HEK293 (cell line): Measurements from ENCODE around the gene SP6.

Experiments
- CTCF ChIA-PET: fragments of 350-600 bp; formaldehyde crosslinking; extraction: SDS; loops from one replicate; lab custom pipeline; 2021; ENCODE audit warnings: antibody characterized with exemption; lab: Yijun Ruan, JAX
- POLR2A ChIA-PET: fragments of 300-600 bp; formaldehyde crosslinking; extraction: SDS; loops from one replicate; lab custom pipeline; 2020; ENCODE audit warnings: antibody characterized with exemption, inconsistent platforms; lab: Yijun Ruan, JAX
- H3K27ac ChIP-seq: fragments of 200-500 bp; sonication (Bioruptor generic); 2 replicates; pipeline ENCODE4 v1.5.1; 2014; ENCODE audit warnings: low read depth, low read length, control low read depth, inconsistent platforms; ENCODE audit errors: extremely low read depth
- H3K36me3 ChIP-seq, 2 experiments: fragments of 200-500 bp in 1 of 2; sonication (Bioruptor generic) in 1 of 2; 1 replicate in 1 of 2; 2 replicates in 1 of 2; pipeline ENCODE4 v1.5.1; 2014 to 2017; ENCODE audit warnings: inconsistent platforms in 2 of 2, low read length in 2 of 2; ENCODE audit not compliant: control insufficient read depth in 2 of 2, insufficient read depth in 1 of 2
- H3K4me1 ChIP-seq: fragments of 200-500 bp; sonication (Bioruptor generic); 2 replicates; pipeline ENCODE4 v1.5.1; 2014; ENCODE audit warnings: mild to moderate bottlenecking, low read length, inconsistent platforms; ENCODE audit not compliant: control insufficient read depth, insufficient read depth
- H3K4me3 ChIP-seq: 2 replicates; pipeline ENCODE4 v1.5.1; 2011; ENCODE audit warnings: low read depth, mild to moderate bottlenecking, control low read depth, low read length, moderate library complexity
- H3K9me3 ChIP-seq: fragments of 200-500 bp; sonication (Bioruptor generic); 2 replicates; pipeline ENCODE4 v1.5.1; 2014; ENCODE audit warnings: low read depth, low read length, inconsistent platforms; ENCODE audit not compliant: control insufficient read depth, insufficient read depth
- EGR2 ChIP-seq: fragments of 450-650 bp; formaldehyde crosslinking; IDR thresholded peaks from 2 replicates; pipeline ENCODE4 v1.5.1; 2016; ENCODE audit warnings: low read depth, missing biosample characterization, missing genetic modification characterization
- GFI1B ChIP-seq: fragments of 450-650 bp; formaldehyde crosslinking; IDR thresholded peaks from 2 replicates; pipeline ENCODE4 v1.5.1; 2016; ENCODE audit warnings: missing biosample characterization, missing genetic modification characterization
- GLIS2 ChIP-seq: fragments of 450-650 bp; formaldehyde crosslinking; IDR thresholded peaks from 2 replicates; pipeline ENCODE4 v1.5.1; 2016; ENCODE audit warnings: missing biosample characterization, missing genetic modification characterization
- KLF1 ChIP-seq: fragments of 450-650 bp; formaldehyde crosslinking; IDR thresholded peaks from 2 replicates; pipeline ENCODE4 v1.5.1; 2016; ENCODE audit warnings: missing biosample characterization, missing genetic modification characterization
- KLF10 ChIP-seq: fragments of 450-650 bp; IDR thresholded peaks from 2 replicates; pipeline ENCODE4 v1.5.1; 2018; ENCODE audit warnings: missing biosample characterization, mild to moderate bottlenecking, missing genetic modification characterization
- KLF16 ChIP-seq: fragments of 450-650 bp; formaldehyde crosslinking; IDR thresholded peaks from 2 replicates; pipeline ENCODE4 v1.5.1; 2017; ENCODE audit warnings: missing biosample characterization, missing genetic modification characterization
- SP2 ChIP-seq: fragments of 450-650 bp; formaldehyde crosslinking; IDR thresholded peaks from 2 replicates; pipeline ENCODE4 v1.5.1; 2016; ENCODE audit warnings: missing biosample characterization, missing genetic modification characterization
- ZFHX2 ChIP-seq: fragments of 450-650 bp; formaldehyde crosslinking; conservative IDR thresholded peaks from 2 replicates; pipeline ENCODE4 v1.5.1; 2016; ENCODE audit warnings: missing biosample characterization, missing genetic modification characterization
- ZFP69B ChIP-seq: fragments of 450-650 bp; formaldehyde crosslinking; IDR thresholded peaks from 2 replicates; pipeline ENCODE4 v1.5.1; 2016; ENCODE audit warnings: missing biosample characterization, missing genetic modification characterization
- ZIC2 ChIP-seq: fragments of 450-650 bp; formaldehyde crosslinking; IDR thresholded peaks from 2 replicates; pipeline ENCODE4 v1.5.1; 2016; ENCODE audit warnings: missing biosample characterization, missing genetic modification characterization
- ZNF121 ChIP-seq: fragments of 450-650 bp; formaldehyde crosslinking; IDR thresholded peaks from 2 replicates; pipeline ENCODE4 v1.5.1; 2016; ENCODE audit warnings: missing biosample characterization, missing genetic modification characterization
- ZNF274 ChIP-seq, 2 experiments: fragments of 200-500 bp in 1 of 2; fragments of 450-650 bp in 1 of 2; sonication (Bioruptor generic) in 1 of 2; formaldehyde crosslinking in 1 of 2; IDR thresholded peaks; 2 replicates each; pipeline versions ENCODE4 v1.5.1 to v1.6.1; 2014 to 2016; ENCODE audit warnings: borderline replicate concordance in 1 of 2, inconsistent platforms in 1 of 2, low read length in 1 of 2, missing biosample characterization in 1 of 2, missing genetic modification characterization in 1 of 2
- ZNF324 ChIP-seq: fragments of 450-650 bp; formaldehyde crosslinking; IDR thresholded peaks from 2 replicates; pipeline ENCODE4 v1.5.1; 2016; ENCODE audit warnings: missing biosample characterization, missing genetic modification characterization
- ZNF354C ChIP-seq: fragments of 450-650 bp; formaldehyde crosslinking; IDR thresholded peaks from 2 replicates; pipeline ENCODE4 v1.5.1; 2016; ENCODE audit warnings: missing biosample characterization, missing genetic modification characterization, low read depth, borderline replicate concordance
- ZNF391 ChIP-seq: fragments of 450-650 bp; formaldehyde crosslinking; IDR thresholded peaks from 2 replicates; pipeline ENCODE4 v1.5.1; 2016; ENCODE audit warnings: low read depth, missing biosample characterization, missing genetic modification characterization, borderline replicate concordance
- ZNF48 ChIP-seq: fragments of 450-650 bp; formaldehyde crosslinking; IDR thresholded peaks from 2 replicates; pipeline ENCODE4 v1.5.1; 2016; ENCODE audit warnings: missing biosample characterization, missing genetic modification characterization
- ZNF548 ChIP-seq: fragments of 450-650 bp; formaldehyde crosslinking; IDR thresholded peaks from 2 replicates; pipeline ENCODE4 v1.5.1; 2016; ENCODE audit warnings: missing biosample characterization, missing genetic modification characterization
- ZNF747 ChIP-seq: fragments of 450-650 bp; formaldehyde crosslinking; IDR thresholded peaks from 2 replicates; pipeline ENCODE4 v1.5.1; 2016; ENCODE audit warnings: missing biosample characterization, missing genetic modification characterization
- ZNF791 ChIP-seq: fragments of 450-650 bp; formaldehyde crosslinking; IDR thresholded peaks from 2 replicates; pipeline ENCODE4 v1.5.1; 2016; ENCODE audit warnings: missing biosample characterization, missing genetic modification characterization
- ZXDB ChIP-seq: fragments of 450-650 bp; formaldehyde crosslinking; IDR thresholded peaks from 2 replicates; pipeline ENCODE4 v1.5.1; 2016; ENCODE audit warnings: missing biosample characterization, missing genetic modification characterization
- TF ChIP-seq, protein P1 (sequence below): fragments of 450-650 bp; formaldehyde crosslinking; IDR thresholded peaks from 2 replicates; pipeline ENCODE4 v1.5.1; 2016; ENCODE audit warnings: missing biosample characterization, missing genetic modification characterization
- TF ChIP-seq, protein P2 (sequence below): fragments of 450-650 bp; formaldehyde crosslinking; IDR thresholded peaks from 2 replicates; pipeline ENCODE4 v1.5.1; 2016; ENCODE audit warnings: missing biosample characterization, missing genetic modification characterization

Gene SP6

GRCh38 chr17:47821424-47822391 lies 29.3 kb downstream of the SP6 start, which contains the start of gene OSBPL7 (continued):
- TF ChIP-seq ZNF274 (IDR thresholded peaks at IDR 0.05; ENCODE audit: low read length) (no peak), ZNF274 (tag by site-specific recombination; IDR thresholded peaks at IDR 0.05; ENCODE audit: borderline replicate concordance) (no peak), ZNF121 (no peak), KLF10 (no peak), GLIS2 (tag by site-specific recombination) (peak; percentile 60), SP2 (peak; percentile 89), GFI1B (tag by site-specific recombination) (no peak), ZNF747 (tag by site-specific recombination) (no peak)

GRCh38 chr17:47821031-47821423 lies 29.9 kb downstream of the SP6 start:
- H3K9me3 ChIP-seq, result no peaks in the 10 kb centered on the region
- H3K4me1 ChIP-seq, result peaks cover 3% of the 10 kb centered on the region
- no peak for TF ChIP-seq ZNF791 (tag by site-specific recombination)
- no peak for TF ChIP-seq ZNF354C
- no peak for TF ChIP-seq ZNF391
- H3K36me3 ChIP-seq, result peaks cover 10 to 62% of the 10 kb centered on the region in 2 experiments; a peak in 2 of 3 replicates
- POLR2A ChIA-PET, result interaction anchor here (0.5 to 2.6 kb wide), 8 partner anchors 10 to 127 kb away, joined by 3 to 50 read pairs (median 6); partner anchors contain the start of genes LRRC46, MRPL10, SCRN2 and SP2
- H3K4me3 ChIP-seq, result peak overlapping the region; percentile 52
- peak overlapping the region; percentile 42; the same call in 1 of the 2 replicates for H3K27ac ChIP-seq
- CTCF ChIA-PET, result interaction anchor here (0.5 to 2.8 kb wide), 5 partner anchors 19 to 320 kb away, joined by 3 to 10 read pairs (median 6); no protein-coding TSS in a partner anchor

- CTCF ChIA-PET, result interaction anchor here (0.5 to 2.8 kb wide), 2 partner anchors 69 to 320 kb away, joined by 3 to 10 read pairs; no protein-coding TSS in a partner anchor
- POLR2A ChIA-PET, result interaction anchor here (1.8 kb wide), 1 partner anchor 11 kb away, joined by 10 read pairs; the partner anchor contains the start of genes LRRC46 and MRPL10
- H3K36me3 ChIP-seq, result peaks cover 3 to 63% of the 10 kb centered on the region in 2 experiments; a peak in 2 of 3 replicates
Measured at GRCh38 chr17:47820033-47820789, 30.8 kb downstream of the SP6 start.

More at GRCh38 chr17:47820033-47820789, 30.8 kb downstream of the SP6 start:
- H3K9me3 ChIP-seq, result no peaks in the 10 kb centered on the region
- H3K4me3 ChIP-seq, result no peak overlapping the region
- TF ChIP-seq ZFP69B (no peak), ZIC2 (tag by site-specific recombination) (peak; percentile 29; the same call in 1 of the 2 replicates), ZNF548 (tag by site-specific recombination) (no peak), KLF1 (tag by site-specific recombination) (peak; percentile 86), ZNF48 (tag by site-specific recombination) (no peak), KLF16 (tag by site-specific recombination) (no peak), ZNF354C (no peak), SP2 (peak; percentile 33; the same call in 1 of the 2 replicates), ZFHX2 (tag by site-specific recombination) (peak; percentile 17; the same call in 1 of the 2 replicates), ZNF391 (no peak), EGR2 (tag by site-specific recombination) (0 out of 2 replicates have a peak, but pooled peaks have one; percentile 31), ZNF324 (no peak), ZXDB (tag by site-specific recombination) (no peak)
- TF ChIP-seq, protein P1, sequence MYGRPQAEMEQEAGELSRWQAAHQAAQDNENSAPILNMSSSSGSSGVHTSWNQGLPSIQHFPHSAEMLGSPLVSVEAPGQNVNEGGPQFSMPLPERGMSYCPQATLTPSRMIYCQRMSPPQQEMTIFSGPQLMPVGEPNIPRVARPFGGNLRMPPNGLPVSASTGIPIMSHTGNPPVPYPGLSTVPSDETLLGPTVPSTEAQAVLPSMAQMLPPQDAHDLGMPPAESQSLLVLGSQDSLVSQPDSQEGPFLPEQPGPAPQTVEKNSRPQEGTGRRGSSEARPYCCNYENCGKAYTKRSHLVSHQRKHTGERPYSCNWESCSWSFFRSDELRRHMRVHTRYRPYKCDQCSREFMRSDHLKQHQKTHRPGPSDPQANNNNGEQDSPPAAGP (tag by site-specific recombination), result peak; percentile 29; the same call in 1 of the 2 replicates
- TF ChIP-seq, protein P2, sequence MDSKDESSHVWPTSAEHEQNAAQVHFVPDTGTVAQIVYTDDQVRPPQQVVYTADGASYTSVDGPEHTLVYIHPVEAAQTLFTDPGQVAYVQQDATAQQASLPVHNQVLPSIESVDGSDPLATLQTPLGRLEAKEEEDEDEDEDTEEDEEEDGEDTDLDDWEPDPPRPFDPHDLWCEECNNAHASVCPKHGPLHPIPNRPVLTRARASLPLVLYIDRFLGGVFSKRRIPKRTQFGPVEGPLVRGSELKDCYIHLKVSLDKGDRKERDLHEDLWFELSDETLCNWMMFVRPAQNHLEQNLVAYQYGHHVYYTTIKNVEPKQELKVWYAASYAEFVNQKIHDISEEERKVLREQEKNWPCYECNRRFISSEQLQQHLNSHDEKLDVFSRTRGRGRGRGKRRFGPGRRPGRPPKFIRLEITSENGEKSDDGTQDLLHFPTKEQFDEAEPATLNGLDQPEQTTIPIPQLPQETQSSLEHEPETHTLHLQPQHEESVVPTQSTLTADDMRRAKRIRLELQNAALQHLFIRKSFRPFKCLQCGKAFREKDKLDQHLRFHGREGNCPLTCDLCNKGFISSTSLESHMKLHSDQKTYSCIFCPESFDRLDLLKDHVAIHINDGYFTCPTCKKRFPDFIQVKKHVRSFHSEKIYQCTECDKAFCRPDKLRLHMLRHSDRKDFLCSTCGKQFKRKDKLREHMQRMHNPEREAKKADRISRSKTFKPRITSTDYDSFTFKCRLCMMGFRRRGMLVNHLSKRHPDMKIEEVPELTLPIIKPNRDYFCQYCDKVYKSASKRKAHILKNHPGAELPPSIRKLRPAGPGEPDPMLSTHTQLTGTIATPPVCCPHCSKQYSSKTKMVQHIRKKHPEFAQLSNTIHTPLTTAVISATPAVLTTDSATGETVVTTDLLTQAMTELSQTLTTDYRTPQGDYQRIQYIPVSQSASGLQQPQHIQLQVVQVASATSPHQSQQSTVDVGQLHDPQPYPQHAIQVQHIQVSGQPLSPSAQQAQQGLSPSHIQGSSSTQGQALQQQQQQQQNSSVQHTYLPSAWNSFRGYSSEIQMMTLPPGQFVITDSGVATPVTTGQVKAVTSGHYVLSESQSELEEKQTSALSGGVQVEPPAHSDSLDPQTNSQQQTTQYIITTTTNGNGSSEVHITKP (tag by site-specific recombination), result peak; percentile 41
- TF ChIP-seq, all 188 proteins: peak for 7
- Histone ChIP-seq H3K27ac (no peak overlapping the region), H3K4me1 (peaks cover 3% of the 10 kb centered on the region)
